ENCODE results near the gene PSD2. TPM values are rescaled to one million over a fixed set of nuclear protein-coding genes. Genes with fewer than 3 reads are reported as not detected.

PSD2 gene
- total RNA-seq, 1 donor from 2014 or later, result 0.62 TPM

DNA sequence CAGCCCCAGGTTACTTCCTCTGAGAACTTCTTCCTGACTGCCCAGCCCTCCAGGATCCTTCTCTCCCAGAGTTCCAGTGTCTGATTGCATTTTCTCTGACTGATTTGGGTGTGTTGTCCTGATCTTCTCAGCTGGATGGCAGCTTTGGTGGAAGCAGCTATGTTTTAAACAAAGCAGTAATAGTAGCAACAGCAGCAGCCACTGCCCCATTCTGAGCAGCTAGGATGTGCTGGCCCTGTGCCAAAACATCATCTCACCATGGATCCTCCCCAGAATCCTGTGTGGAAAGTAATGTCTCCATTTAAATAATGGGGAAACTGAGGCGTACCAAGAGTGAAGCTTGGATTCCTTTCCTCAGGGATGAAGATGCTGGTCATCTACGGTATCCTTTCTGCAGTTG is 46.4 kb upstream of the PSD2 start:
- TF ChIP-seq, protein P1, sequence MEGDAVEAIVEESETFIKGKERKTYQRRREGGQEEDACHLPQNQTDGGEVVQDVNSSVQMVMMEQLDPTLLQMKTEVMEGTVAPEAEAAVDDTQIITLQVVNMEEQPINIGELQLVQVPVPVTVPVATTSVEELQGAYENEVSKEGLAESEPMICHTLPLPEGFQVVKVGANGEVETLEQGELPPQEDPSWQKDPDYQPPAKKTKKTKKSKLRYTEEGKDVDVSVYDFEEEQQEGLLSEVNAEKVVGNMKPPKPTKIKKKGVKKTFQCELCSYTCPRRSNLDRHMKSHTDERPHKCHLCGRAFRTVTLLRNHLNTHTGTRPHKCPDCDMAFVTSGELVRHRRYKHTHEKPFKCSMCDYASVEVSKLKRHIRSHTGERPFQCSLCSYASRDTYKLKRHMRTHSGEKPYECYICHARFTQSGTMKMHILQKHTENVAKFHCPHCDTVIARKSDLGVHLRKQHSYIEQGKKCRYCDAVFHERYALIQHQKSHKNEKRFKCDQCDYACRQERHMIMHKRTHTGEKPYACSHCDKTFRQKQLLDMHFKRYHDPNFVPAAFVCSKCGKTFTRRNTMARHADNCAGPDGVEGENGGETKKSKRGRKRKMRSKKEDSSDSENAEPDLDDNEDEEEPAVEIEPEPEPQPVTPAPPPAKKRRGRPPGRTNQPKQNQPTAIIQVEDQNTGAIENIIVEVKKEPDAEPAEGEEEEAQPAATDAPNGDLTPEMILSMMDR (IDR thresholded peaks at IDR 0.05), result no peak
- H3K4me3 Mint-ChIP-seq (ENCODE audit: unreplicated experiment), result no peak overlapping the region
- no peaks in the 10 kb centered on the region for H3K9me3 Mint-ChIP-seq (ENCODE audit: unreplicated experiment)
- H3K36me3 Mint-ChIP-seq (ENCODE audit: unreplicated experiment), result no peaks in the 10 kb centered on the region
- peaks cover 69% of the 10 kb centered on the region for H3K4me1 Mint-ChIP-seq (ENCODE audit: unreplicated experiment)
- H3K27me3 Mint-ChIP-seq (ENCODE audit: unreplicated experiment), result no peaks in the 10 kb centered on the region
- H3K27ac Mint-ChIP-seq (ENCODE audit: unreplicated experiment), result peak overlapping the region; percentile 99
- no peak for DNase-seq (ENCODE audit: extremely low spot score, unreplicated experiment)

- no peaks in the 10 kb centered on the region for H3K9me3 Mint-ChIP-seq (ENCODE audit: unreplicated experiment)
- H3K36me3 Mint-ChIP-seq (ENCODE audit: unreplicated experiment), result no peaks in the 10 kb centered on the region
- TF ChIP-seq, protein P1 (IDR thresholded peaks at IDR 0.05), result no peak
- H3K4me1 Mint-ChIP-seq (ENCODE audit: unreplicated experiment), result peaks cover 56% of the 10 kb centered on the region
- H3K4me3 Mint-ChIP-seq (ENCODE audit: unreplicated experiment), result no peak overlapping the region
- H3K27me3 Mint-ChIP-seq (ENCODE audit: unreplicated experiment), result peaks cover 7% of the 10 kb centered on the region
- no peak overlapping the region for H3K27ac Mint-ChIP-seq (ENCODE audit: unreplicated experiment)
- no peak for DNase-seq (ENCODE audit: extremely low spot score, unreplicated experiment)
Measured at GRCh38 chr5:139751236-139751635, 44.4 kb upstream of the PSD2 start.

DNA sequence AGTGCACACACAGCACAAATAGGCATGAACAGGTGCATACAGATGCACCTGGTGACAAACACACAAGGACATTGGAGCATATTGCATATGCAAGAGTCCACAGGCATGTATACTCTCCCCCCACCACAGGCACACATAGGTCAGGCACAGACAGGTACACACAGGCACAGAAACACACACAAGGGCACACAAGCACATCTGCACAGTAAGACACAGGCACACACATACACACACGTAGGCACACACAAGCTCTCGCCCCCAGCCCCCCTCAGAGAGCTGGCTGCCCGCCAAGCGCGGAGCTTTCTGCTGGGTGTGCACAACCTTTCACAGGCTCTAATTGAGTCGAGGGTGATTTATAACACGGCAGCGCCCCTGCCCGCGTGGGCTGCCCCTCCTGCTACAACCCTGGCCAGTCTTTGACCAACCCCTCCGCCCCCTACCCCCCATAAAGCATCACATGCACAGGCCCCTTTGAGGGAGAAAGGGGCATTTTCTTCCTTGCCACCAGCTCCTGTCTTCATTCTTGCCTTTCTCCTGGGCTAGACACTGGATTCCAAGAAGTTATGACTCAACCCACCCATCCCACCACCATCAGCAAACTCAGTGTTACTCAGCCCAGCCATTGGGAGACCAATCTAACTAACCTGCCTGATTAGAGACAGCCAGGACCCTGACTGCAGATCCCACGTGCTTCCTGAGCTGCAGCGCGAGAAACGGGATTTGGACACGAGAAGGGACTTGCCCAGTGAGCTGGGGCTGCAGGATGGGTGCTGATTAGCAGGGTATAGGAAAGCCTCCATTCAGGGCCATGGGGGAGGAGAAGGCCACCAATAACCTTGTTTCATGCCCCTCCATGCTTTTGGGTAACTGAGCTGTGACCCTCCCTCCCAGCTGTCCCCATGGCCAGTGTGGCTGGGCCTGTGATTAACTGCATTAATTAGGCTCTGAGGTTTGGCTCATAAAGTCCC is 42.8 kb upstream of the PSD2 start:
- H3K9me3 Mint-ChIP-seq (ENCODE audit: unreplicated experiment), result no peaks in the 10 kb centered on the region
- TF ChIP-seq, protein P1 (IDR thresholded peaks at IDR 0.05), result no peak
- peaks cover 49% of the 10 kb centered on the region for H3K4me1 Mint-ChIP-seq (ENCODE audit: unreplicated experiment)
- no peak overlapping the region for H3K4me3 Mint-ChIP-seq (ENCODE audit: unreplicated experiment)
- no peak for DNase-seq (ENCODE audit: extremely low spot score, unreplicated experiment)
- H3K27ac Mint-ChIP-seq (ENCODE audit: unreplicated experiment), result no peak overlapping the region
- peaks cover 7% of the 10 kb centered on the region for H3K27me3 Mint-ChIP-seq (ENCODE audit: unreplicated experiment)
- no peaks in the 10 kb centered on the region for H3K36me3 Mint-ChIP-seq (ENCODE audit: unreplicated experiment)

- DNase-seq (ENCODE audit: extremely low spot score, unreplicated experiment), result no peak
- peaks cover 28% of the 10 kb centered on the region for H3K4me1 Mint-ChIP-seq (ENCODE audit: unreplicated experiment)
- no peaks in the 10 kb centered on the region for H3K36me3 Mint-ChIP-seq (ENCODE audit: unreplicated experiment)
- H3K9me3 Mint-ChIP-seq (ENCODE audit: unreplicated experiment), result no peaks in the 10 kb centered on the region
- H3K4me3 Mint-ChIP-seq (ENCODE audit: unreplicated experiment), result peak overlapping the region; percentile 42
- peaks cover 7% of the 10 kb centered on the region for H3K27me3 Mint-ChIP-seq (ENCODE audit: unreplicated experiment)
- TF ChIP-seq, protein P1 (IDR thresholded peaks at IDR 0.05), result no peak
- no peak overlapping the region for H3K27ac Mint-ChIP-seq (ENCODE audit: unreplicated experiment)
Measured at GRCh38 chr5:139755892-139756671, 39.5 kb upstream of the PSD2 start.

GRCh38 chr5:139756971-139757370 is 38.6 kb upstream of the PSD2 start:
- Mint-ChIP-seq H3K27ac (ENCODE audit: unreplicated experiment) (no peak overlapping the region), H3K4me1 (ENCODE audit: unreplicated experiment) (peaks cover 28% of the 10 kb centered on the region), H3K36me3 (ENCODE audit: unreplicated experiment) (no peaks in the 10 kb centered on the region), H3K27me3 (ENCODE audit: unreplicated experiment) (peaks cover 7% of the 10 kb centered on the region), H3K4me3 (ENCODE audit: unreplicated experiment) (no peak overlapping the region), H3K9me3 (ENCODE audit: unreplicated experiment) (no peaks in the 10 kb centered on the region)
- TF ChIP-seq, protein P1 (IDR thresholded peaks at IDR 0.05), result no peak
- DNase-seq (ENCODE audit: extremely low spot score, unreplicated experiment), result no peak
